Chondrocyte (in vitro differentiated cells): ENCODE results near the gene RALGAPA1. TPM values are rescaled to one million over a fixed set of nuclear protein-coding genes. Genes with fewer than 3 reads are reported as not detected.

Experiments used
- DNase-seq: peaks from one replicate; pipeline ENCODE4 v3.0.0; 2021; ENCODE audit warnings: mixed read lengths, low spot score
- H3K27ac Mint-ChIP-seq: one replicate; pipeline ENCODE4 v1.8.0; 2021; ENCODE audit warnings: mild to moderate bottlenecking, moderate library complexity, mixed read lengths; ENCODE audit not compliant: unreplicated experiment
- H3K27me3 Mint-ChIP-seq: 2 replicates; pipeline ENCODE4 v1.8.0; 2021; ENCODE audit warnings: low read depth, mixed read lengths
- H3K36me3 Mint-ChIP-seq: 2 replicates; pipeline ENCODE4 v1.8.0; 2021; ENCODE audit warnings: low read depth, mixed read lengths
- H3K4me1 Mint-ChIP-seq: 2 replicates; pipeline ENCODE4 v1.8.0; 2021; ENCODE audit warnings: low read depth, mild to moderate bottlenecking, mixed read lengths
- H3K4me3 Mint-ChIP-seq: one replicate; pipeline ENCODE4 v1.8.0; 2021; ENCODE audit warnings: mild to moderate bottlenecking, moderate library complexity, mixed read lengths; ENCODE audit not compliant: unreplicated experiment
- H3K9me3 Mint-ChIP-seq: 2 replicates; pipeline ENCODE4 v1.8.0; 2021; ENCODE audit warnings: low read depth, mixed read lengths
- total RNA-seq: library from RNA; stranded (reverse); gene quantifications from 3 replicates; pipeline ENCODE4 v1.2.1, GENCODE V29; 2021
- TF ChIP-seq, protein P1 (sequence below): fragments of 200-600 bp; sonication (generic); IDR thresholded peaks from 2 replicates; pipeline ENCODE4 v1.5.0; 2021; ENCODE audit warnings: antibody characterized with exemption, mild to moderate bottlenecking, moderate library complexity

RALGAPA1 gene
- total RNA-seq, 1 donor from 2014 or later: 33.2 TPM

DNA sequence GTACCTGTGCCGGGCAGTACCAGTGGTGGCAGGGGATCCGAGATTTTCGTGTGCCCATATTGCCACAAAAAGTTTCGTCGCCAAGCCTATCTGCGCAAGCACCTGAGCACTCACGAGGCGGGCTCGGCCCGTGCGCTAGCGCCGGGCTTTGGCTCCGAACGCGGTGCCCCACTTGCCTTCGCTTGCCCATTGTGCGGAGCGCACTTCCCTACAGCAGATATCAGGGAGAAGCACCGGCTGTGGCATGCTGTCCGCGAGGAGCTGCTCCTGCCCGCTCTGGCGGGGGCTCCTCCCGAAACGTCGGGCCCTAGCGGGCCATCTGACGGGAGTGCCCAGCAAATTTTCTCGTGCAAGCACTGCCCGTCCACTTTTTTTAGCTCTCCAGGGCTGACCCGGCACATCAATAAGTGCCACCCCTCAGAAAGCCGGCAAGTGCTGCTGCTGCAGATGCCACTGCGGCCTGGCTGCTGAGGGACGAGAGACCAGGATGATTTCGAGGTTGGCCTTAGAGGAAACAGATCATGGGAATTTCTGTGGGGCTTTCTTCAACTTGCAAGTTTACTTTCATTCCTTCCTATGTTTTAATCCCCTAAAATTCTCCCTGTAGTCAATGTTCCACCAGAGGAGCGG is 273.5 kb downstream of the RALGAPA1 start:
- H3K4me1 Mint-ChIP-seq: peaks cover 11% of the 10 kb centered on the region
- peak; percentile 76 for DNase-seq
- H3K9me3 Mint-ChIP-seq: no peaks in the 10 kb centered on the region
- no peak overlapping the region for H3K27ac Mint-ChIP-seq
- TF ChIP-seq, protein P1, sequence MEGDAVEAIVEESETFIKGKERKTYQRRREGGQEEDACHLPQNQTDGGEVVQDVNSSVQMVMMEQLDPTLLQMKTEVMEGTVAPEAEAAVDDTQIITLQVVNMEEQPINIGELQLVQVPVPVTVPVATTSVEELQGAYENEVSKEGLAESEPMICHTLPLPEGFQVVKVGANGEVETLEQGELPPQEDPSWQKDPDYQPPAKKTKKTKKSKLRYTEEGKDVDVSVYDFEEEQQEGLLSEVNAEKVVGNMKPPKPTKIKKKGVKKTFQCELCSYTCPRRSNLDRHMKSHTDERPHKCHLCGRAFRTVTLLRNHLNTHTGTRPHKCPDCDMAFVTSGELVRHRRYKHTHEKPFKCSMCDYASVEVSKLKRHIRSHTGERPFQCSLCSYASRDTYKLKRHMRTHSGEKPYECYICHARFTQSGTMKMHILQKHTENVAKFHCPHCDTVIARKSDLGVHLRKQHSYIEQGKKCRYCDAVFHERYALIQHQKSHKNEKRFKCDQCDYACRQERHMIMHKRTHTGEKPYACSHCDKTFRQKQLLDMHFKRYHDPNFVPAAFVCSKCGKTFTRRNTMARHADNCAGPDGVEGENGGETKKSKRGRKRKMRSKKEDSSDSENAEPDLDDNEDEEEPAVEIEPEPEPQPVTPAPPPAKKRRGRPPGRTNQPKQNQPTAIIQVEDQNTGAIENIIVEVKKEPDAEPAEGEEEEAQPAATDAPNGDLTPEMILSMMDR: no peak
- H3K27me3 Mint-ChIP-seq: peaks cover 32% of the 10 kb centered on the region
- peaks cover 3% of the 10 kb centered on the region for H3K36me3 Mint-ChIP-seq
- peak overlapping the region; percentile 62 for H3K4me3 Mint-ChIP-seq

DNA sequence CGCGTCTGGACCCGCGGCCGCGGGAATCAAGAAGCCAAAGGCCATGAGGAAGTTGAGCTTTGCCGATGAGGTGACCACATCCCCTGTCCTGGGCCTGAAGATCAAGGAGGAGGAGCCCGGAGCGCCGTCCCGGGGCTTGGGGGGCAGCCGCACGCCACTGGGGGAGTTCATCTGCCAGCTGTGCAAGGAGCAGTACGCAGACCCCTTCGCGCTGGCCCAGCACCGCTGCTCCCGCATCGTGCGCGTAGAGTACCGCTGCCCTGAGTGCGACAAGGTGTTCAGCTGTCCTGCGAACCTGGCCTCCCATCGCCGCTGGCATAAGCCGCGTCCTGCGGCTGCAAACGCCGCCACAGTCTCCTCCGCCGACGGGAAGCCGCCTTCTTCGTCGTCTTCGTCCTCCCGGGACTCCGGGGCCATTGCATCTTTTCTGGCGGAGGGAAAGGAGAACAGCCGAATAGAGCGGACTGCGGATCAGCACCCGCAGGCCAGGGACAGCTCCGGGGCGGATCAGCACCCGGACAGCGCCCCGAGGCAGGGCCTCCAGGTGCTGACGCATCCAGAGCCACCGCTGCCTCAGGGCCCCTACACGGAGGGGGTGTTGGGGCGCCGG is 274.1 kb downstream of the RALGAPA1 start:
- H3K4me3 Mint-ChIP-seq: peak overlapping the region; percentile 62

DNA sequence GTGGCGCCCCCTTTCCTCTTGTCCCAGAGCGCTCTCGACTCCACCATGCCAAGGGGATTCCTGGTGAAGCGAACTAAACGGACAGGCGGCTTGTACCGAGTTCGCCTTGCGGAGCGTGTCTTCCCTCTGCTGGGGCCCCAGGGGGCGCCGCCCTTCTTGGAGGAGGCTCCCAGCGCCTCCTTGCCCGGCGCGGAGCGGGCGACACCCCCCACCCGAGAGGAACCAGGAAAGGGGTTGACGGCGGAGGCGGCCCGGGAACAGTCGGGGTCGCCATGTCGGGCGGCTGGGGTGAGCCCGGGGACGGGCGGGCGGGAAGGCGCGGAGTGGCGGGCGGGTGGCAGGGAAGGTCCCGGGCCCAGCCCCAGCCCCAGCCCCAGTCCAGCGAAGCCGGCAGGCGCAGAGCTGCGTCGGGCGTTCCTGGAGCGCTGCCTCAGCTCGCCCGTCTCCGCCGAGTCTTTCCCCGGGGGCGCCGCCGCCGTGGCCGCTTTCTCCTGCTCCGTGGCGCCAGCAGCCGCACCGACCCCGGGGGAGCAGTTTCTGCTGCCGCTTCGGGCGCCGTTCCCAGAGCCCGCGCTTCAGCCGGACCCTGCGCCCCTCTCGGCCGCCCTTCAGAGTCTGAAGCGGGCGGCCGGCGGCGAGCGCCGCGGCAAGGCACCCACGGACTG is 274.8 kb downstream of the RALGAPA1 start:
- Mint-ChIP-seq H3K27me3 (peaks cover 44% of the 10 kb centered on the region), H3K27ac (no peak overlapping the region), H3K4me3 (peak overlapping the region; percentile 72), H3K9me3 (no peaks in the 10 kb centered on the region), H3K4me1 (peaks cover 11% of the 10 kb centered on the region), H3K36me3 (peaks cover 3% of the 10 kb centered on the region)
- DNase-seq: peak; percentile 83
- TF ChIP-seq, protein P1: peak; percentile 42

More for the DNA sequence above, 274.1 kb downstream of the RALGAPA1 start:
- DNase-seq: peak; percentile 93
- Mint-ChIP-seq H3K9me3 (no peaks in the 10 kb centered on the region), H3K27me3 (peaks cover 38% of the 10 kb centered on the region), H3K27ac (no peak overlapping the region), H3K36me3 (peaks cover 3% of the 10 kb centered on the region), H3K4me1 (peaks cover 11% of the 10 kb centered on the region)
- TF ChIP-seq, protein P1: no peak

DNA sequence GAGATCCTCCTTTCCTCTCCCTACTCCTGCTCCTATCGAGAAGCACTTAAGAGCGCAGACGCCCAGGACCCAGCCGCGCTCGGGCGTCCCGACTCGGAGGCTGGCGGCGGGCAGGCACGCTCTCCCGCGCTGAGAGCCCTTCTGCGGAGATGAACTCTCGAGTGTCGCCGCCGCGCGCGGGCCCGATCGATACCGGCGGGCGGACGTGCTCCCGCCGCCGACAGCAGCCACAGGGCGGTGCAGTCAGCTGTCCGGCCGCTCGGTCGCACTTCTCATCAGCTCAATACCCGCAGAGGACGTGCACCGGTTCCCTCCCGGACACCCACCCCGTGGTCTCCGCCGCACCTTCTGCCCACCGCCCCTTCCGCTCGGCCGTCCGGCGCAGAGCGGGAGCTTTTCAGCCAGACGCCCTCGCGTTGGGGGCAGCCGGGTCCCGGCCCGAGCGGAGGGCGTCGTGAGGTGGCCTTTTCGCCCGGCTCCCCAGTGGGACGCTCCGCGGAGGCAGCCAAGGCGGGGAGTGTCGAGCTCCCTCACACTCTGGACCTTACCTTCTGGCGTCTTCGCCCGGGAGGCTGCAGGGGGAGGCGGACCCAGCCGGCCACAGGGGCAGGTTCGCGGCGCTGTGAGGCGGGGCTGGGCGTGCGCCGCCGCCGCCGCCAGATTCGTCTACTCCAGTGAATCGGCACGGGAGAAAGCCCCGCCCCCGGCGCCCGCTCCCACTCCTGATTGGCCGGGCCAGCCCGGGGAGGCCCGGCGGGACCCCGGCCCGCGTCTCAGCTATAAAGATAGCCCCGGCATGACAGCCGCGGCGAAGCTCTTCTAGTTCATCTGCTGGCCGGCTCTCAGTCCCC is 275.5 kb downstream of the RALGAPA1 start, which contains the start of gene INSM2:
Gene INSM2, plus strand, starts transcription at position 808 of the 851 bp plus-strand sequence. CDS start 89 bp downstream, outside the sequence.
- no peaks in the 10 kb centered on the region for H3K9me3 Mint-ChIP-seq
- peaks cover 50% of the 10 kb centered on the region for H3K27me3 Mint-ChIP-seq
- H3K27ac Mint-ChIP-seq: no peak within 1 kb of the TSS
- peaks cover 11% of the 10 kb centered on the region for H3K4me1 Mint-ChIP-seq
- H3K36me3 Mint-ChIP-seq: peaks cover 3% of the 10 kb centered on the region
- peak; percentile 84 for DNase-seq
- TF ChIP-seq, protein P1: peak; percentile 30
- peak within 1 kb of the TSS; percentile 72 for H3K4me3 Mint-ChIP-seq
